HepG2 (cell line): ENCODE measurements around the gene DKKL1. TPM values are rescaled to one million over a fixed set of nuclear protein-coding genes. Genes with fewer than 3 reads are reported as not detected.
A peak's percentile ranks its signal among the peaks of the same experiment; 100 is the strongest.

ENCODE experiments used
- CHCHD3 ChIP-seq: sonication (generic); formaldehyde crosslinking; IDR thresholded peaks from 2 replicates; pipeline ENCODE4 v1.8.0; 2022; ENCODE audit warnings: mild to moderate bottlenecking, missing genetic modification reagents, moderate library complexity
- DMAP1 ChIP-seq: IDR thresholded peaks from 2 replicates; pipeline ENCODE4 v1.6.1; 2016
- DMTF1 ChIP-seq: sonication (generic); formaldehyde crosslinking; IDR thresholded peaks from 2 replicates; pipeline ENCODE4 v1.4.0; 2020; ENCODE audit warnings: mild to moderate bottlenecking, missing genetic modification reagents
- HNF1B ChIP-seq: sonication (generic); formaldehyde crosslinking; IDR thresholded peaks from 2 replicates; pipeline ENCODE4 v1.5.1; 2020; ENCODE audit warnings: mild to moderate bottlenecking, moderate library complexity, missing genetic modification reagents
- IRF2 ChIP-seq: IDR thresholded peaks from 2 replicates; pipeline ENCODE4 v1.6.1; 2018; ENCODE audit warnings: missing genetic modification reagents, missing compliant biosample characterization
- KLF12 ChIP-seq: sonication (generic); formaldehyde crosslinking; IDR thresholded peaks from 2 replicates; pipeline ENCODE4 v1.4.0; 2020; ENCODE audit warnings: missing genetic modification reagents, borderline replicate concordance
- MEIS2 ChIP-seq: sonication (generic); formaldehyde crosslinking; IDR thresholded peaks from 2 replicates; pipeline ENCODE4 v1.9.0; 2021; ENCODE audit warnings: mild to moderate bottlenecking, missing genetic modification reagents
- MLX ChIP-seq: IDR thresholded peaks from 2 replicates; pipeline ENCODE4 v1.6.1; 2016
- NRL ChIP-seq: sonication (generic); formaldehyde crosslinking; IDR thresholded peaks from 2 replicates; pipeline ENCODE4 v1.5.0; 2020; ENCODE audit warnings: missing genetic modification reagents, mild to moderate bottlenecking, moderate library complexity, borderline replicate concordance
- PCBP2 ChIP-seq: fragments of 200-400 bp; formaldehyde crosslinking; optimal IDR thresholded peaks from 2 replicates; pipeline ENCODE3; 2018; ENCODE audit warnings: low read length, low read depth; ENCODE audit not compliant: poor library complexity, severe bottlenecking
- RFX1 ChIP-seq: fragments of 450-650 bp; IDR thresholded peaks from 2 replicates; pipeline ENCODE4 v1.6.1; 2017
- YEATS2 ChIP-seq: sonication (generic); formaldehyde crosslinking; IDR thresholded peaks from 2 replicates; pipeline ENCODE4 v1.4.0; 2020; ENCODE audit warnings: missing genetic modification reagents, borderline replicate concordance
- ZBTB34 ChIP-seq: sonication (generic); formaldehyde crosslinking; IDR thresholded peaks from 2 replicates; pipeline ENCODE4 v1.8.0; 2022; ENCODE audit warnings: mild to moderate bottlenecking, missing genetic modification reagents
- ZFP91 ChIP-seq: sonication (generic); formaldehyde crosslinking; IDR thresholded peaks from 2 replicates; pipeline ENCODE4 v1.9.0; 2022; ENCODE audit warnings: missing genetic modification reagents, mild to moderate bottlenecking, borderline replicate concordance
- ZNF234 ChIP-seq: sonication (generic); formaldehyde crosslinking; conservative IDR thresholded peaks from 2 replicates; pipeline ENCODE4 v1.5.1; 2020; ENCODE audit warnings: mild to moderate bottlenecking, missing genetic modification reagents
- ZNF503 ChIP-seq: sonication (generic); formaldehyde crosslinking; IDR thresholded peaks from 2 replicates; pipeline ENCODE4 v1.4.0; 2020; ENCODE audit warnings: missing genetic modification reagents
- ZNF576 ChIP-seq: sonication (generic); formaldehyde crosslinking; IDR thresholded peaks from 2 replicates; pipeline ENCODE4 v1.4.0; 2020; ENCODE audit warnings: mild to moderate bottlenecking, missing genetic modification reagents
- ZNF749 ChIP-seq: sonication (generic); formaldehyde crosslinking; IDR thresholded peaks from 2 replicates; pipeline ENCODE4 v1.8.0; 2022; ENCODE audit warnings: mild to moderate bottlenecking, missing genetic modification reagents, moderate library complexity, borderline replicate concordance
- ZNF772 ChIP-seq: sonication (generic); formaldehyde crosslinking; IDR thresholded peaks from 2 replicates; pipeline ENCODE4 v1.5.0; 2020; ENCODE audit warnings: mild to moderate bottlenecking, missing genetic modification reagents
- polyA plus RNA-seq, 8 experiments: library from polyadenylated mRNA; depleted of rRNA in 3 of 8; stranded (reverse) in 7 of 8; unstranded in 1 of 8; fragments of >200 nt; fragmentation: Illumina TruSeq in 4 of 8; extraction: Trizol in 4 of 8; gene quantifications; 2 replicates each; pipeline versions ENCODE4 v1.2.1 to v1.2.3, GENCODE V29; 2011 to 2016; ENCODE audit warnings: low read depth in 4 of 8, missing spikeins in 1 of 8, mixed read lengths in 1 of 8; ENCODE audit not compliant: insufficient read depth in 1 of 8
- total RNA-seq, 5 experiments: library from RNA; depleted of rRNA; stranded (reverse); fragments of >200 nt; fragmentation: Illumina TruSeq; extraction: Trizol; gene quantifications; 2 replicates each; pipeline ENCODE4 v1.2.3, GENCODE V29; 2016; ENCODE audit warnings: low read depth in 1 of 5

DKKL1 gene
- total and polyA plus RNA-seq, 2 of the 13 experiments (the other 11 are each of a cell fraction or from before 2014, with no cell fraction given): 0.30 to 0.31 TPM

- TF ChIP-seq DMTF1 (CRISPR knock-in tag) (no peak), KLF12 (CRISPR knock-in tag) (peak; percentile 59; the same call in 1 of the 2 replicates), ZFP91 (CRISPR knock-in tag) (peak; percentile 49; the same call in 1 of the 2 replicates), YEATS2 (CRISPR knock-in tag) (no peak), ZNF749 (CRISPR knock-in tag) (no peak), NRL (no peak), ZNF234 (CRISPR knock-in tag) (0 out of 2 replicates have a peak, but pooled peaks have one; percentile 36), RFX1 (no peak), ZBTB34 (no peak), IRF2 (CRISPR knock-in tag) (no peak), ZNF503 (no peak), ZNF772 (CRISPR knock-in tag) (0 out of 2 replicates have a peak, but pooled peaks have one; percentile 28), CHCHD3 (CRISPR knock-in tag) (no peak), MEIS2 (CRISPR knock-in tag) (no peak), MLX (CRISPR knock-in tag) (no peak), HNF1B (CRISPR knock-in tag) (peak; percentile 67), ZNF576 (CRISPR knock-in tag) (no peak), PCBP2 (no peak), DMAP1 (CRISPR knock-in tag) (no peak)
Observed at GRCh38 chr19:49363268-49364082, at the start of gene DKKL1 (continued).
